Limb (tissue), 2 donors: Measurements from ENCODE around the gene CTNND2.
"Not testable (repeated sequence)": the region's sequence is repeated elsewhere in the genome, so short reads cannot be mapped to it uniquely, and the experiment has no call there.

Experiments
- DNase-seq, 2 donors: peaks; one replicate each; pipeline ENCODE4 v3.0.0-alpha.2; 2016; ENCODE audit errors: extremely low spot score in 2 of 2

Gene CTNND2

GRCh38 chr5:11319836-11320580, 584.2 kb downstream of the CTNND2 start:
- no peak for DNase-seq

GRCh38 chr5:11313694-11314093, 590.6 kb downstream of the CTNND2 start:
- DNase-seq: not testable (repeated sequence)

- DNase-seq: no peak
Observed at GRCh38 chr5:11311731-11312130, 592.5 kb downstream of the CTNND2 start.

GRCh38 chr5:11311272-11311671, 593.0 kb downstream of the CTNND2 start:
- DNase-seq: no peak

- no peak for DNase-seq
Observed at GRCh38 chr5:11310158-11310557, 594.1 kb downstream of the CTNND2 start.

GRCh38 chr5:11306365-11306764, 597.9 kb downstream of the CTNND2 start:
- no peak for DNase-seq

- DNase-seq: no peak
Observed at GRCh38 chr5:11305245-11305644, 599.0 kb downstream of the CTNND2 start.

GRCh38 chr5:11304641-11305040, 599.6 kb downstream of the CTNND2 start:
- DNase-seq: no peak

- DNase-seq: no peak
Observed at GRCh38 chr5:11302663-11303062, 601.6 kb downstream of the CTNND2 start.

- no peak for DNase-seq
Observed at GRCh38 chr5:11301171-11301570, 603.1 kb downstream of the CTNND2 start.

- DNase-seq: no peak
Observed at GRCh38 chr5:11300736-11301135, 603.5 kb downstream of the CTNND2 start.

GRCh38 chr5:11298877-11299276, 605.4 kb downstream of the CTNND2 start:
- DNase-seq: no peak

GRCh38 chr5:11293523-11293922, 610.7 kb downstream of the CTNND2 start:
- DNase-seq: no peak

GRCh38 chr5:11292648-11293356, 611.4 kb downstream of the CTNND2 start:
- DNase-seq: no peak

GRCh38 chr5:11289733-11290132, 614.5 kb downstream of the CTNND2 start:
- no peak for DNase-seq

- DNase-seq: no peak
Observed at GRCh38 chr5:11289208-11289607, 615.0 kb downstream of the CTNND2 start.

GRCh38 chr5:11281842-11282241, 622.4 kb downstream of the CTNND2 start:
- DNase-seq: no peak

GRCh38 chr5:11277323-11277722, 626.9 kb downstream of the CTNND2 start:
- DNase-seq: no peak

GRCh38 chr5:11273180-11273903, 630.9 kb downstream of the CTNND2 start:
- no peak for DNase-seq

- DNase-seq: no peak
Observed at GRCh38 chr5:11269515-11269914, 634.7 kb downstream of the CTNND2 start.

GRCh38 chr5:11268891-11269290, 635.4 kb downstream of the CTNND2 start:
- DNase-seq: no peak

- no peak for DNase-seq
Observed at GRCh38 chr5:11266331-11266730, 637.9 kb downstream of the CTNND2 start.
